T-helper 17 cell (primary cell): ENCODE measurements around the gene WFDC12. TPM values are rescaled to one million over a fixed set of nuclear protein-coding genes. Genes with fewer than 3 reads are reported as not detected.

Experiments used
- ATAC-seq: fragments of 150-1000 bp; cut with Tn5 transposase; 2 replicates; pipeline ENCODE4 v1.10.0; 2021; ENCODE audit warnings: mild to moderate bottlenecking, moderate library complexity
- DNase-seq, 3 donors: peaks; one replicate each; pipeline versions ENCODE4 v3.0.0 to v3.0.0-alpha.2; 2020 to 2021
- H3K9me3 ChIP-seq: one replicate; pipeline ENCODE4 v1.7.0; 2013; ENCODE audit warnings: low read length, mild to moderate bottlenecking; ENCODE audit not compliant: control insufficient read depth, poor library complexity, severe bottlenecking
- H3K27ac Mint-ChIP-seq: one replicate; pipeline ENCODE4 v1.8.0; 2022; ENCODE audit warnings: mild to moderate bottlenecking, moderate library complexity, mixed read lengths
- H3K27me3 Mint-ChIP-seq: one replicate; pipeline ENCODE4 v1.8.0; 2022; ENCODE audit warnings: mixed read lengths
- H3K36me3 Mint-ChIP-seq: one replicate; pipeline ENCODE4 v1.8.0; 2022; ENCODE audit warnings: low read depth, mixed read lengths
- H3K4me1 Mint-ChIP-seq: one replicate; pipeline ENCODE4 v1.8.0; 2022; ENCODE audit warnings: mild to moderate bottlenecking, mixed read lengths
- H3K4me3 Mint-ChIP-seq: one replicate; pipeline ENCODE4 v1.8.0; 2022; ENCODE audit warnings: mild to moderate bottlenecking, moderate library complexity, mixed read lengths
- total RNA-seq, 4 donors: library from RNA in 2 of 4; stranded (reverse) in 2 of 4; gene quantifications; one replicate each; pipeline ENCODE4 v1.2.3 and lab custom pipeline; 2022 to 2026

Gene WFDC12
- total RNA-seq, 2 donors from 2014 or later = not detected

- Mint-ChIP-seq H3K27ac (no peak overlapping the region), H3K4me1 (peaks cover 7% of the 10 kb centered on the region), H3K4me3 (no peak overlapping the region), H3K36me3 (peaks cover 18% of the 10 kb centered on the region), H3K27me3 (no peaks in the 10 kb centered on the region)
- ATAC-seq (no peak), DNase-seq (no peak)
- H3K9me3 ChIP-seq = peaks cover 4% of the 10 kb centered on the region
These were observed 46.7 kb downstream of the WFDC12 start for GRCh38 chr20:45077559-45077958.

Other genes with a start within 250 kb of the WFDC12 start
- gene YWHAB, start 238.8 kb downstream of the WFDC12 start, total RNA-seq = 100 to 1,000 TPM; 171 to 176 TPM
- gene PABPC1L, start 214.4 kb downstream of the WFDC12 start, total RNA-seq = 10 to 100 TPM; 37.5 to 60.3 TPM
- 1 to 10 TPM; 9.1 to 9.2 TPM for gene TOMM34, start 164.1 kb downstream of the WFDC12 start, total RNA-seq
- gene STK4, start 158.0 kb downstream of the WFDC12 start, total RNA-seq = 100 to 1,000 TPM; 271 to 280 TPM
- gene KCNS1, start 23.3 kb downstream of the WFDC12 start, total RNA-seq = not detected
- not detected for gene WFDC5, start 9.3 kb downstream of the WFDC12 start, total RNA-seq
- gene PI3, start 50.4 kb upstream of the WFDC12 start, total RNA-seq = not detected
- gene SEMG1, start 82.6 kb upstream of the WFDC12 start, total RNA-seq = not detected
- gene SEMG2, start 96.9 kb upstream of the WFDC12 start, total RNA-seq = not detected
- gene SLPI, start 130.1 kb upstream of the WFDC12 start, total RNA-seq = not detected
- not detected for gene RBPJL, start 182.4 kb upstream of the WFDC12 start, total RNA-seq
- gene MATN4, start 183.8 kb upstream of the WFDC12 start, total RNA-seq = not detected
- gene SDC4, start 224.0 kb upstream of the WFDC12 start, total RNA-seq = 1 to 10 TPM; 2.7 to 5.3 TPM
- gene SYS1, start 238.7 kb upstream of the WFDC12 start, total RNA-seq = 10 to 100 TPM; 93.3 to 99.5 TPM